Limb (tissue), 2 donors: ENCODE data around the gene CINP.
"Not testable (repeated sequence)": the region's sequence is repeated elsewhere in the genome, so short reads cannot be mapped to it uniquely, and the experiment has no call there.

Experiments used
- DNase-seq, 2 donors: peaks; one replicate each; pipeline ENCODE4 v3.0.0-alpha.2; 2016; ENCODE audit errors: extremely low spot score in 2 of 2

The CINP gene

DNA sequence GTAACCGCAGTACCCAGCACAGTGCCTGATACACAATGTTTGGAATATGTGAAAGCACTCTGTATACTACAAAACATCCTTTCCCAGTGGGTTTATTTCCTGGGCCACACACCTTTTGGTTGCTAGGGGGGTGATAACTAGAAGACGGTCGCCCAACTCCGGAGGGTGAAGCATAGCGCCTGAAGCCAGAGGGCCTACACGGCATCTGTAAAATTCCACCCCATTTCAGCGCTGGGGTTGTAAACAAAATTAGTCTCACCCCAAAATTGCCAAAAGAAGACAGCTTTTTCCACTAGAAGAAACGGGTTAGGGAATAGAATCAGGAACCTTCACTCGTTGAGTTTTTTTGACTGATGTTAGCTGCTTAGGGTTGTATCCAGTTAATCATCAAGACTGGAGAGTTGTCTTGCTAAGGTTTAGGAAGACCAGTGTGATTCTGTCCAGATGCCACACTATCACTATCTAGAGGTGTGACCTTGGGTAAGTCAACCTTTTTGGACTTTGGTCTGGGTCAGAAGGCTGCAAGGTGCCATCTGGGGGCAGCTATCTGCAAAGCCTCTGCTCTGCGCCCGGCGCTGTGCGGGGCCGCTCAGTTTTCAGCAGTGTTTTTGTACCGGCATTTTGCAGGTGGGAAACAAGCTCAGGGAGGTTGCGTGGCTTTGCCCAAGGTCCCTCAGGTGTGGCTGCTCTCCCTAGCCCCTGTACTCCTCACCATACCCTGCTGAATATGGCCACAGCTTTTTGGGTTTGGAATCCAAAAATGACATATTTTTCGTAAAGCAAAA lies 41.8 kb downstream of the CINP start:
- DNase-seq, result no peak

DNA sequence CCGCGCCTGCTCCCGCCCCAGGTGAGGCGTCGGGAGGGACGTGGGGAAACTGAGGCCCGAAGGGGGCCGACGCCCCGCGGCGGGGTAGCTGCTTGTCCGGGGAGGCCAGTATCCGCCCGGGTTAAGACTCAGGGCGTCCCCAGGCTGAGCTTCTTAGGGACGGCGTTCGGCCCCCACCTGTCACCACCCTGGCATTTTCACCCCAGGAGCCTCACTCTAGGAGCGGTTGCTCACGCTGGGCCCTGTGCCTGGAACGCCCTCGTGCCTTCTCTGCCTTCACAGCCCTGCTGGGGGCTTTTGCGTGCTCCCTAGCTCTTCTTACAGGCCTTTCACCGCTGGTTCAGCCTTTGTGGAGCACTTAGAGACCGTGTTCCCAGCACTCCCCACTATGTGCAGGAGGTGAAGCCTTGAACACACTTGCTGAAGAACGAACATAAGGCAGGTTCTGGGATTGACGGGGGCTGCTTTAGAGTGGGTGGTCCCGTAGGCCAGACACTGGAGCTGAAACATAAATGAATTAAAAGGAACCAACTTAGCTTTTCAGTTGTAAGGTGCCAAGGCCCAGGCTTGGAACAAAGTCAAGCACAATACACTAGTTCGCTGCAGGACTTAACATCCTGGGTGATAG lies 42.5 kb downstream of the CINP start:
- DNase-seq, result peak; percentile 32 to 71

DNA sequence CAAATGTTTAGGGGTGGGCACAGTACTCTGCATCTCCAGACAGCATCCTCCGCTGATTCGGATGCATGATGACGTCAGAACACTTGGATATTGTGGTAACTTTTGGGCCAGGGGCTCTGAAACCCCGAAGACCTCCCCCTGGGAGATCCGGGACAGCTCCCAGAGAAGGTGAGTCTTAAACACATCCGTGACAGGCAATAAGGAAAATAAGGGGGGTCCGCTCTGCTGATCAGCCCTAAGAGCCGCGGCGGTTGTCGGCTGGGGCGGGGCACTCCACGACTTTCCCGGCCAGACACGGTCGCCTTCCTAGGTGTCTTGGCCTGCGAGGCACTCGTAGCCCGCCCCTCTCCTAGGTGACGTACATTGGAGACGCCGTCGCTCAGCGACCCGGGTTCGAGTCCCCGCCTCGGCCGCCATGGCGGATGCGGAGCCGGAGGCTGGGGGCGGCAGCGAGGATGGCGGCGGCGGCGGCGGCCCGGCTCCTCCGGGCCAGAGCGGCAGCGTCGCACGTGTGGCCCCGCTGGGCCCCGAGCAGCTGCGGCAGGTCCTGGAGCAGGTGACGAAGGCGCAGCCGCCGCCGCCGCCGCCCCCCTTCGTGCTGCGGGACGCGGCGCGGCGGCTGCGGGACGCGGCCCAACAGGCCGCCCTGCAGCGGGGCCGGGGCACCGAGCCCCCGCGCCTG lies 43.2 kb downstream of the CINP start, which contains the start of gene ZNF839:
Gene ZNF839 (plus strand): TSS at position 396 of the 682 bp plus-strand sequence. CDS start 20 bp downstream, at position 416.
- peak; percentile 93 to 96 for DNase-seq

DNA sequence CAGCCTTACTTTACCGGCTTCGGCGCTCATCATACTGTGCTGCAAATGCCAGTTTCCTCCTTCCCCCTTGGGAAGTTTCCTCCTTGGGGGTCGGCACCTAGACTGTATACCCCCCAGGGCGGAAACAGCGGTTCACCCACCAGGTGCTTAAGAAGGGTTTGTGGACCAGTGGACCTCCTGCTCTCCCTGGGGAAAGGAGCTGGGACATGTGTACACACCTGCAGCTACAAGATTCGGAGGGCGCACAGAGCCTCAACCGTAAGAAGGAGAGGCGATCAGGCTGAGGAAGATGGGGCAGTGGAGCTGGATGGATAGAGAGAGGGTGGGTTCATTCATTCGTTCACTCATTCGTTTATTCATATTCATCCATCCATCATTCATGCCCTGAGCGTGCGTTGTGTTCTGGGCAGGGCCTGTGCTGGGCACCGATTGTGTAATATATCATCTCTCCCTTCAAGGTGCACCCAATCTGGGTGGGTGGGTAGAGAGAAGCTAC lies 43.9 kb downstream of the CINP start:
- DNase-seq, result peak in 1 of 2 donors; percentile 38

DNA sequence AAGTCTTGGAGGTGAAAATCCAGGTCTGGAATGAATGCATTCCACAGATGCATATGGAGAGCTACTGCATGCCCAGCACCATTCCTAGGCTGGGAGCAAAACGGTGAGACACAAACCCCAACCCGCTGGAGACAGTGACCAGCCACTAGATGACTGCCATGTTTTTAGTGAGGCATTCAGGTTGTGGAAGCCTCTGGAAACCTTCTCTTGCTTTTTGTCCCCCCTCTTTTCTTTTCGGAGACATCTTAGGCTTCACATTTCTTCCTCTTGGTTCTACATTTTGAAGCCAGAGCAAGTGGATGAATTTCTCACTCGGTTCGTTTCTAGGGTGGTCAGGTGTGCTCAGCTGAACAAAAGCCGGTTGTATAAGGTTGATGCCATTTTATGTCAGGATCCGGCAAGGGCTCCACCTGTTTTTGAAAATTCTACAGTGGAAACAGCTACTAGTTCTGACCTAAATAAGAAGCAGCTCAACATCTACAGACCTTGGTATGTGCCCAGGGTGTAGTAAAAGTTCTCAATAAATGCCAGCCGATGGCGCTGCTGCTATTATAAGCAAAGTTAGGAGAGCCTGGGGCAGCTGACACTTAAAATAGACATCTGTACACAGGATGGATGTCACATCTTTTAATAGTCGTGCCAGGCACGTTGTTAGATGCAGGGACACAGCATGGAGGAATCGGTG lies 45.0 kb downstream of the CINP start:
- peak; percentile 20 to 41 for DNase-seq

DNA sequence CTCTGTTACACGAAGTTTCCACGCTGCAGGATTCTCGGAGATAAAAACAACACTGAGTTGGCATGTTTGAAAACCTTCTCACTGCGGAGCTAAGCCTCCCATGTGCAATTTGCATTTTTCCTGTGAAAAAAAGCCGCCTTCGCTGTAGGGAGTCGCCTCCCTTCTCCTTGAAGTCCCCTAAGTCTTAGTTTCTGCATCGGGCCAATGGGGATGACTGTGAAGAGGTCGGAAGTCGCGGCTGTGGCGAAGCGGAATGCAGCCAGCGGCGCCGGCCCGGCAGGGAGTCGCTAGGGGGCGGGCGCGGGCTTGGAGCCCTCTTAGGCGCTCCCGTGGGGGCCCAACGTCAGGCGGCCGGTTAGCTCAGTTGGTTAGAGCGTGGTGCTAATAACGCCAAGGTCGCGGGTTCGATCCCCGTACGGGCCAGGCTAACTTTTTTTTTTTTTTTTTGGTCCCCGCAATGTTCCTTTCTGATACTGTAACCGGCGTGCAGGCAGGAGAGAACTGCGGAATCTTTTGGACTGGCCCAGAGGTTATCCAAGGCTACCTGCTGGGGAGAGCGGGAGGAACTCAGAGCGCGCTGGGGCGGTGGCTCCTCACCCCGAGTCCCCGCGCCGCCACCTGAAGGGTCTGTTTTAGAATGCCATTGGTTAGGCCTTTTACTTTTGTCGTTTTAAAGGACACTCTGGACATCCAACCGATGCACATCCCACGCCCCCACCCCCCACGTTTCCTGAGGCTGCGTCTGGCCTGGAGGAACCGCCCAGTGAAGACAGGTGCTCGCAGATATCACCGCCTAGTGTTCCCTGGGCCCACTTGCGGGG lies 45.7 kb downstream of the CINP start:
- DNase-seq, result peak; percentile 89 to 98

DNA sequence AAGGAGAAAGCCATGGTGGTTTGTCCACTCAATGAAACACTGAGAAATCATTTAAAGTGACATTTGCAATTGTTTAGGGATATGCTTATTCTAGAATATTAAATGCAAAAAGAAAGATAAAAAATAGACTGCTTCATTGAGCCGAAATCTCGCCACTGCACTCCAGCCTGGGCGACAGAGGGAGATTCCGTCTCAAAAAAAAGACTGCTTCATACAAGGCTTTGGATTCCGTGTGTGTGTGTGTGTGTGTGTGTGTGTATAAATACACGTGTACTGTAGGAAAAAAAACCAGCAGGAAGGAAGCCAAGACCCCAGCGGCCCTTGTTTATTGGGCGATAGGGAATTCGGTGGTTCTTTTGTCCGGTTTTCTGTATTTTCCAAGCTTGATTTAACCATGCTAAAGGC lies 46.4 kb downstream of the CINP start:
- peak in 1 of 2 donors; percentile 84 for DNase-seq

DNA sequence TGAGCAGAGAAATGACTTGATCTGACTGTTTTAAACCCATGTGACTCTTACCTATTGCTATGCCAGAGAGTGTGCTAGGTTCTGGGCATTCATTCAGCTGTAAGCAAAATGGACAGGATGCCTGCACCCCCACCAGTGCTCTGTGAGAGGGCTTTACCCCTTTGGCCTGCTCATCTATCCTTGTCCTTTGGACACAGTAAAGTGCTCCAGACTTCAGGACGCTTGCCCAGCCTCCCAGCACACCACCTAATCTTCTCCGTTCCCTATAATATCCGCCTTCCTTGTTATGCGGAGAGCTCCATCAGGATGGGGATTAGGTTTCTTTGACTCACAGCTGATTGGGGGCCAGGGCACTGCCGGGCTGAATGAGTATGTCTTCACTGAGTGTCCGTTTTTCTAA lies 47.6 kb downstream of the CINP start:
- DNase-seq, result no peak

DNA sequence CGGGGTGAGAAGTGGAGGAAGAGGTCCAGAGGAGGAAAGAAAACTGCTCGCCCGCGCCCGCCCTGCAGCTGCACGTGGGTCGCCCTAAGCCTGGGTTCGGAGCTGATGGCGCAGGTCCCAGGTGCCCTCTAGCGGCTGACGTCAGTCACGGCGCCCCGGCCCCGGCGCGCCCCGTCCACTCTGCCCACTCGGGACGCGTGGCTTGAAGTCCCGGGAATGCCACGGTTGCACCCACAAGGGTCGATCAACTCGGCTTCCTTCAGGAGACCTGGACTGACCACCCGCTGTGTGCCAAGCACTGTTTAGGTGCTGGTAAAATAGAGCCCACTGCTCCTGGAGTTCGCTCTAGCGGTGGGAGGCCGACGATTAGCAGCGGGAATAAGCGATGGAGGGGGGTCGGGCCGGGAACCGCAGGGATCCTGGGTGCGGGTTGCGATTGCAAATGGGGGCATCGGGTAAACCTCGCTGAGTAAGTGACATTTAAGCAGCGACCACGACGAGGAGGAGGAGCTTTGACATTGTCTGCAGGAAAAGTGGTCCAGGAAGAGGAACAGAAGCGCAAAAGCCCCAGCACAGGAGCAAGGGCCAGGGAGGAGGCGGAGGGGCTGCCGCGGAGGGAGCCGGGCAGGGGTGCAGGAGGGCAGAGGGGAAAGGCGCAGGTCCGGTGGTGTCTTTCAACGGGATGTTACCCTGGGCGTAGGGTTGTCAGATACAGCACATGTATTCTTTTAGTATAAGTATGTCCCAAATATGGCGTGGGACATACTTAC lies 48.3 kb downstream of the CINP start:
- DNase-seq, result peak; percentile 89 to 91

DNA sequence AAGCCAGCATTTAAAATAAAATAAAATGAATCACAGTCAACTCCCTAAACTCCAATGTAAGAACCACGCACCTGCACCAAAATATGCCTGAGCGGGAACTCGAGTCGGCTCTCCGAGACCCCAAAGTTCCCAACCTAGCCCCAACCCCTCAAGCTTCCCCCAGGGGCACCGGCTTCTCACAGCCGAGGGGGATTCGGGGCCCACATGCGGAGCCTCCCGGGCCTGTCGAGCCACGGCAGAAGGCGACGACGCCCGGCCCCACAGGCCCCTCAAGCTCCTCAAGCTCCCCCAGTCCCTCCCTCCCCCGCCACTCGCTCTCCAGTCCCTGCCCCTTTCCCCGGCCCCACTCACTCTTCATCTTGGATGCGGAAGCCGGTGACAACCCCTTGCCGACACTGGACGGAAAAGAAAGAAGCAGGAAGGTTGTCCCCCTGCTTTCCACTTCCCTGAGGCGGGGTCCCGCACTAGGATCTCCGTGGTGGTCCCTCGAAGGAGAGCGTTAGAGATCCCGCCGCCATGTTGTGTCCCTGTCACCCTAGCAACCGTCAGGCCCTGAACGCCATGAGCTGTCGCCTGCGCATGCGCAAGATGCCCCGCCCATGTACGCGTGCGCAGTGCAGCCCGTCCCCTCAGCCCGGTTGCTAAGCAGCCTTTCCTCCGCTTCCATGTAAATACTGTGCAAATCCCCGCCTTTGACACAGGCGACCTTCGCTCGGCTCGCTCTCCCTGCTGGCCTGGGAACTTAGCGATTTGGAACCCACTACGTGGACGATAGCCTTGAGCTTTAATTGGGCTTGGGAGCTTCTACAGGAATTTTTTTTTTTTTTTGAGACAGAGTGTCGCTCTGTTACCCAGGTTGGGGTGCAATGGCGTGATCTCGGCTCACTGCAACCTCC lies 57.8 kb downstream of the CINP start, which contains the start of gene MOK:
Gene MOK (minus strand): TSS at position 554 of the 896 bp plus-strand sequence. CDS start 196 bp downstream, at position 358.
- DNase-seq, result peak; percentile 98 to 99

DNA sequence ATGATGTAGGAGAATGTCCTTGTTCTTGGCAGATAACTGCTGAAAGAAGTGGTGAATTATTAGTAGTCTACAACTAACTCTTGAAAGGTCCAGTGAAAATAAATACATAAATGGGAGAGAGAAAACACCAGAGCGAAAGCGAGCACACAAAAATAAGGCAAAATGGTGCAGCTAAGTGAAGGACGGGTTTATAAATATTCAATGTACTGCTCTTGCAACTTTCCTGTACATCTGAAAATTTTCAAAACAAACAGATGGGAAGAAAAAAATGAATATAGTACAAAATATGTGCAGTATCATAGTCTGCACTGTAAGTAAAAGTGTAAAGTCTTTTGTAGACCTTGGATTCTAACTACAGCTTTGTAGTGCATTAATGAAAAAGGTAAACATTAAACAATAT lies 59.0 kb downstream of the CINP start:
- DNase-seq, result no peak

DNA sequence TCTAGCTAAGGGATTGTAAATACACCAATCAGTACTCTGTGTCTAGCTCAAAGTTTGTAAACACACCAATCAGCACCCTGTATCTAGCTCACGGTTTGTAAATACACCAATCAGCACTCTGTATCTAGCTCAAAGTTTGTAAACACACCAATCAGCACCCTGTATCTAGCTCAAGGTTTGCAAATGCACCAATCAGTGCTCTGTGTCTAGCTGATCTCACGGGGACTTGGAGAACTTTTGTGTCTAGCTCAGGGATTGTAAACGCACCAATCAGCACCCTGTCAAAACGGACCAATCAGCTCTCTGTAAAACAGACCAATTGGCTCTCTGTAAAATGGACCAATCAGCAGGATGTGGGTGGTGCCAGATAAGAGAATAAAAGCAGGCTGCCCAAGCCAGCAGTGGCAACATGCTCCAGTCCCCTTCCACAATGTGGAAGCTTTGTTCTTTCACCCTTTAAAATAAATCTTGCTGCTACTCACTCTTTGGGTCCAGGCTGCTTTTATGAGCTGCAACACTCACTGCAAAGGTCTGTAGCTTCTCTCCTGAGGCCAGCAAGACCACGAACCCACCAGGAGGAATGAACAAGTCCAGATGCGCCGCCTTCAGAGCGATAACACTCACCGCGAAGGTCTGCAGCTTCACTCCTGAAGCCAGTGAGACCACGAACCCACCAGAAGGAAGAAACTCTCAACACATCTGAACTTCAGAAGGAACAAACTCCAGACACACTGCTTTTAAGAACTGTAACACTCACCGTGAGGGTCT lies 64.2 kb downstream of the CINP start:
- not testable (repeated sequence) for DNase-seq
